GM03348 (cell line): ENCODE data around the gene DNAJC12.
"Not testable (repeated sequence)": the region's sequence is repeated elsewhere in the genome, so short reads cannot be mapped to it uniquely, and the experiment has no call there.

Experiments
- DNase-seq: peaks from one replicate; pipeline ENCODE4 v3.0.0; 2012; ENCODE audit warnings: low spot score

Gene DNAJC12

GRCh38 chr10:67837541-67838314 is at the start of gene DNAJC12:
Gene DNAJC12, minus strand, starts transcription at chr10:67838188. Its CDS starts 177 bp downstream, at chr10:67838011.
- peak; percentile 44 for DNase-seq

GRCh38 chr10:67884842-67885670 is 47.1 kb upstream of the DNAJC12 start:
- peak; percentile 88 for DNase-seq

- peak; percentile 97 for DNase-seq
Measured at GRCh38 chr10:67884313-67884841, 46.4 kb upstream of the DNAJC12 start, which contains the start of gene SIRT1. Gene SIRT1, plus strand, starts transcription at chr10:67884656. Its CDS starts 66 bp downstream, at chr10:67884722.

- peak; percentile 41 for DNase-seq
Measured at GRCh38 chr10:67883710-67884312, 45.8 kb upstream of the DNAJC12 start.

- DNase-seq = no peak
Measured at GRCh38 chr10:67878133-67878532, 40.1 kb upstream of the DNAJC12 start.

GRCh38 chr10:67877421-67877820 is 39.4 kb upstream of the DNAJC12 start:
- DNase-seq = not testable (repeated sequence)

- DNase-seq = no peak
Measured at GRCh38 chr10:67875340-67876238, 37.6 kb upstream of the DNAJC12 start.

DNA sequence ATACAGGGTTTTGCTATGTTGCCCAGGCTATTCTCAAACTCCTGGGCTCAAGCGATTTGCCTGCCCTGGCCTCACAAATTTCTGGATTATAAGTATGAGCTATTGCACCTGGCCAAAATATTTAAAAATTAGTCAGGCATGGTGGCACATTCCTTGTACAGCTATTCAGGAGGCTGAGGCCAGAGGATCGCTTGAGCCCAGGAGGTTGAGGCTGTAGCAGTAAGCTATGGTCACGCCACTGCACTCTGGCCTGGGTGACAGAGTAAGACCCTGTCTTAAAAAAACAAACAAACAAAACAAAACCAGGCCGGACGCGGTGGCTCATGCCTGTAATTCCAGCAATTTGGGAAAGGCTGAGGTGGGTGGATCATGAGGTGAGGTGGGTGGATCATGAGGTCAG is 32.0 kb upstream of the DNAJC12 start:
- no peak for DNase-seq

DNA sequence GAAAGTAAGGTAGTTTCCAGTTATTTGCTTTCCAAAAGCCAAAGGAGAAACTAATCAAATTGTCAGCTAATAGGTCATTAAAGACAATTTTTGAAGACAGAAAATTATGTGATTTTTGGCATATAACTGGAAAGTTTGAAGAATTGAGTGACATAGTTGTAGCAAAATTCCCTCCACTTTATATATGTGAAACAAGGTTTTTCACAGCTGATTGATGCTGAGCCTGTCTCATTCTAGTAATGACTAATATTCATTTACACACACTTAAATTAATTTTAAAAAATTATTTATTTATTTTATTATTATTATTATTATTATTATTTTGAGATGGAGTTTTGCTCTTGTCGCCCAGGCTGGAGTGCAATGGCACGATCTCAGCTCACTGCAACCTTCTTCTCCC is 30.1 kb upstream of the DNAJC12 start:
- DNase-seq = no peak

GRCh38 chr10:67864607-67865371 is 26.8 kb upstream of the DNAJC12 start:
- no peak for DNase-seq

- no peak for DNase-seq
Measured at GRCh38 chr10:67863094-67863493, 25.1 kb upstream of the DNAJC12 start.

- peak; percentile 9 for DNase-seq
Measured at GRCh38 chr10:67861750-67862432, 23.9 kb upstream of the DNAJC12 start.

- no peak for DNase-seq
Measured at GRCh38 chr10:67858971-67859370, 21.0 kb upstream of the DNAJC12 start.

GRCh38 chr10:67853512-67853911 is 15.5 kb upstream of the DNAJC12 start:
- no peak for DNase-seq

DNA sequence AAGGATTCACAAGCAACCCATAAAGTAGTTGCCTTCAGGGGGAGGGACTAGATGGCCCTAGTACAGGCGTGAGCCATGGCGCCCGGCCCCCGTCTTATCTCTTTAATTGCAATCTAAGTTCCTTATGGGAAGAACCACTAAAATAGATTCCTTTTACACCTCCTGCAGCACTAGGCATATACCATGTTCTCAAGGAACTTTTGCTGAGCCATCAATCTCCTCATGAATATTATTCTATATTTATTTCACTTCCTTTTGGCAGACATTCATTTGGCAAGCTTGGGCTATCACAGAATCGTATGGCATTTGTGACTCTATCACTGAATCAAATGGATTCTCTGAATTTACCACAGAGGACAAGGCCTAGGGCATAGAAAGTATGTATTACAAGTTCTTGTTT is 14.8 kb upstream of the DNAJC12 start:
- DNase-seq = no peak

DNA sequence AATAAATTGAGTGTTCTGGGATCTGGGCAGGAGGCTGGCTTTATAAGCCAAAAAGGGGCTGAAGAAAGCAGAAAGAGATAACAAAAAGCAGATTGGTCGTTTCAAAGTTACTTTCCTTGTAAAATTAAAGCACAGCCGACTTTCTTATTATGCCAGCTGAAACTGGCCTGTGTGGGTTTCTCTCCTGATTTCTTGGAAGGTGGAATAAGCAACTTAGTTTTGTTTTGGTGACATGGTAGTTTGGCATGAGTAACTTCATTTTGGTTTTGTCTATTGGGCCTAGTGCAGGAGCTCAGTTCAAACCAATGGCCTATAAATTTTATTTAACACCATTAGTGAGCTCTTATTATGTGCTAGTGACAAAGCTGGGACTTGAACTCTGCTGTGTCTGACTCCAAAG is 13.2 kb upstream of the DNAJC12 start:
- no peak for DNase-seq

- peak; percentile 92 for DNase-seq
Measured at GRCh38 chr10:67849331-67850011, 11.5 kb upstream of the DNAJC12 start.

GRCh38 chr10:67843284-67843683 is 5.3 kb upstream of the DNAJC12 start:
- DNase-seq = no peak

DNA sequence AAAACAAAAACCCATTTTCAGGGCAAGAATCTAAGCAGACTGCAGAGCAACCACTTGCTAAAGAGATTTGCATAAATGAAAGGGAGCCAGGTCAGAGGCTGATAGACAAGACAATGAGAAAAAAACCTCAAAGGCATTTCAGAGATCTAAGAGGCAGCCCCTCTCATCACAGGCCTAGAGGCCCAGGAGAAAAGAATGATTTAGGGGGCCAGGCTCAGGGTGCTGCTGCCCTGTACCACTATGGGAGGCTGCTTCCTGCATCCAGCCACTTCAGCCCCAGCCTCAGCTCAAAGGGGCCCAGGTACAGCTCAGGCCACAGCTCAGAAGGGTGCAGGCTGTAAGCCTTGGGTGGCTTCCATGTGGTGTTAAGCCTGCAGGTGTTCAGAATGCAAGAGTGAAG is 3.7 kb upstream of the DNAJC12 start:
- no peak for DNase-seq
